H1 (cell line): ENCODE measurements around the gene YEATS2. TPM values are rescaled to one million over a fixed set of nuclear protein-coding genes. Genes with fewer than 3 reads are reported as not detected.

ENCODE experiments used
- CTCF ChIA-PET: fragments of 300-600 bp; sonication (Branson Sonifier 250); formaldehyde crosslinking; loops from one replicate; lab custom pipeline; 2021; ENCODE audit not compliant: partially characterized antibody; lab: Charles Lee
- POLR2A ChIA-PET: fragments of 300-600 bp; sonication (Branson Sonifier 250); formaldehyde crosslinking; loops from one replicate; lab custom pipeline; 2021; ENCODE audit warnings: inconsistent platforms; ENCODE audit not compliant: partially characterized antibody; lab: Charles Lee
- DNase-seq, 2 experiments: peaks; one replicate each; pipeline versions ENCODE4 v3.0.0 to v3.0.0-alpha.2; 2010 to 2022; ENCODE audit warnings: low spot score in 2 of 2, low read depth in 1 of 2, mixed read lengths in 1 of 2
- FAIRE-seq: peaks from 2 replicates; lab custom pipeline; 2011; peaks lifted over from hg19 to GRCh38; lab: Jason Lieb, UNC
- H2AFZ ChIP-seq: 2 replicates; pipeline ENCODE4 v1.8.1; 2012; ENCODE audit warnings: low read length, inconsistent platforms
- H2AK5ac ChIP-seq: 2 replicates; pipeline ENCODE4 v1.6.1; 2013; ENCODE audit warnings: low read depth, low read length
- H2BK120ac ChIP-seq: replicated peaks from 2 replicates; pipeline ENCODE3; 2013; ENCODE audit warnings: low read depth, low read length, inconsistent platforms
- H2BK12ac ChIP-seq: 2 replicates; pipeline ENCODE4 v1.6.1; 2013; ENCODE audit warnings: low read depth, low read length
- H2BK15ac ChIP-seq: 2 replicates; pipeline ENCODE4 v1.6.1; 2013; ENCODE audit warnings: low read length
- H2BK20ac ChIP-seq: 2 replicates; pipeline ENCODE4 v1.6.1; 2013; ENCODE audit warnings: low read length
- H2BK5ac ChIP-seq: 2 replicates; pipeline ENCODE4 v1.6.1; 2013; ENCODE audit warnings: low read depth, low read length
- H3K14ac ChIP-seq: 2 replicates; pipeline ENCODE4 v1.6.1; 2013; ENCODE audit warnings: inconsistent platforms; ENCODE audit not compliant: insufficient read length
- H3K18ac ChIP-seq: 2 replicates; pipeline ENCODE4 v1.6.1; 2013; ENCODE audit warnings: low read length; ENCODE audit errors: extremely low read depth
- H3K23ac ChIP-seq: 2 replicates; pipeline ENCODE4 v1.6.1; 2013; ENCODE audit warnings: inconsistent platforms; ENCODE audit not compliant: insufficient read length
- H3K23me2 ChIP-seq: 2 replicates; pipeline ENCODE4 v1.6.1; 2013; ENCODE audit warnings: low read depth, low read length
- H3K27ac ChIP-seq: 2 replicates; pipeline ENCODE4 v1.6.1; 2011; ENCODE audit warnings: low read depth, low read length, inconsistent platforms
- H3K27me3 ChIP-seq, 4 experiments: replicated peaks in 1 of 4; 1 replicate in 1 of 4; 2 replicates in 3 of 4; pipeline versions ENCODE4 v1.6.1 to v1.8.1; 2011 to 2013; ENCODE audit warnings: low read length in 3 of 4, mild to moderate bottlenecking in 3 of 4, inconsistent platforms in 2 of 4, mixed read lengths in 2 of 4, moderate library complexity in 1 of 4; ENCODE audit not compliant: control insufficient read depth in 3 of 4, insufficient read depth in 3 of 4; ENCODE audit errors: extremely low read depth in 1 of 4
- H3K36me3 ChIP-seq, 4 experiments: 2 replicates each; pipeline versions ENCODE4 v1.6.1 to v1.8.1; 2011 to 2013; ENCODE audit warnings: mild to moderate bottlenecking in 4 of 4, low read length in 3 of 4, moderate library complexity in 2 of 4, control low read depth in 1 of 4, inconsistent platforms in 1 of 4; ENCODE audit not compliant: insufficient read depth in 4 of 4, control insufficient read depth in 2 of 4
- H3K4ac ChIP-seq: replicated peaks from 2 replicates; pipeline ENCODE3; 2013; ENCODE audit warnings: low read length, low read depth, mixed read lengths, inconsistent platforms; ENCODE audit not compliant: insufficient read length
- H3K4me1 ChIP-seq, 4 experiments: replicated peaks in 1 of 4; 1 replicate in 1 of 4; 2 replicates in 3 of 4; pipeline versions ENCODE4 v1.6.1 to v1.8.1; 2011 to 2013; ENCODE audit warnings: low read length in 3 of 4, inconsistent platforms in 2 of 4, mixed read lengths in 1 of 4; ENCODE audit not compliant: insufficient read depth in 4 of 4, control insufficient read depth in 3 of 4
- H3K4me2 ChIP-seq, 2 experiments: 2 replicates each; pipeline versions ENCODE4 v1.6.1 to v1.8.1; 2011 to 2013; ENCODE audit warnings: low read depth in 2 of 2, low read length in 2 of 2, control low read depth in 1 of 2, inconsistent platforms in 1 of 2, mild to moderate bottlenecking in 1 of 2; ENCODE audit not compliant: insufficient read depth in 1 of 2
- H3K4me3 ChIP-seq, 4 experiments: fragments of 200-600, 300-600 bp in 1 of 4; sonication (generic), shearing (Covaris generic), sonication (Bioruptor Twin) in 1 of 4; 2 replicates each; pipeline versions ENCODE4 v1.5.1 to v1.8.1; 2011 to 2016; ENCODE audit warnings: low read length in 4 of 4, low read depth in 3 of 4, control low read depth in 2 of 4, inconsistent platforms in 2 of 4, mild to moderate bottlenecking in 2 of 4, mixed read lengths in 1 of 4, moderate library complexity in 1 of 4; ENCODE audit not compliant: insufficient read depth in 2 of 4; ENCODE audit errors: extremely low read depth in 1 of 4
- H3K56ac ChIP-seq: replicated peaks from 2 replicates; pipeline ENCODE3; 2013; ENCODE audit warnings: low read depth, mild to moderate bottlenecking, mixed read lengths, low read length, inconsistent platforms; ENCODE audit not compliant: insufficient read length
- H3K79me1 ChIP-seq: 2 replicates; pipeline ENCODE4 v1.6.1; 2013; ENCODE audit warnings: low read depth, low read length, control low read depth
- H3K79me2 ChIP-seq, 2 experiments: 2 replicates each; pipeline versions ENCODE4 v1.6.1 to v1.8.1; 2012 to 2013; ENCODE audit warnings: low read length in 2 of 2, mild to moderate bottlenecking in 2 of 2, inconsistent platforms in 1 of 2; ENCODE audit not compliant: insufficient read depth in 2 of 2, control insufficient read depth in 1 of 2
- H3K9ac ChIP-seq, 4 experiments: replicated peaks in 1 of 4; 1 replicate in 1 of 4; 2 replicates in 3 of 4; pipeline versions ENCODE4 v1.6.1 to v1.8.1; 2011 to 2013; ENCODE audit warnings: low read depth in 3 of 4, low read length in 3 of 4, control low read depth in 2 of 4, mild to moderate bottlenecking in 2 of 4, moderate library complexity in 2 of 4, inconsistent platforms in 1 of 4; ENCODE audit errors: extremely low read depth in 1 of 4
- H3K9me3 ChIP-seq, 2 experiments: 2 replicates each; pipeline versions ENCODE4 v1.6.1 to v1.8.1; 2012 to 2013; ENCODE audit warnings: mild to moderate bottlenecking in 2 of 2, moderate library complexity in 2 of 2, control low read depth in 1 of 2, inconsistent platforms in 1 of 2, low read depth in 1 of 2, low read length in 1 of 2, mixed read lengths in 1 of 2; ENCODE audit not compliant: insufficient read depth in 2 of 2
- H4K20me1 ChIP-seq, 2 experiments: replicated peaks in 1 of 2; 2 replicates each; pipeline versions ENCODE3 to v1.8.1; 2011 to 2013; ENCODE audit warnings: inconsistent platforms in 2 of 2, low read length in 2 of 2, mild to moderate bottlenecking in 1 of 2; ENCODE audit not compliant: insufficient read depth in 2 of 2, control insufficient read depth in 1 of 2
- H4K5ac ChIP-seq: 2 replicates; pipeline ENCODE4 v1.6.1; 2013; ENCODE audit warnings: low read length, low read depth, mixed read lengths, inconsistent platforms; ENCODE audit not compliant: insufficient read length
- H4K8ac ChIP-seq: 2 replicates; pipeline ENCODE4 v1.8.0; 2013; ENCODE audit warnings: mild to moderate bottlenecking, moderate library complexity, low read length, inconsistent platforms; ENCODE audit not compliant: insufficient read depth; ENCODE audit errors: extremely low read depth
- H4K91ac ChIP-seq: replicated peaks from 2 replicates; pipeline ENCODE3; 2013; ENCODE audit warnings: low read length, mixed read lengths, inconsistent platforms; ENCODE audit not compliant: insufficient read length
- CHD1 ChIP-seq: IDR thresholded peaks from 2 replicates; pipeline ENCODE4 v1.6.1; 2012; ENCODE audit warnings: low read depth, low read length, improper control_type of control experiment
- POLR2AphosphoS5 ChIP-seq: IDR thresholded peaks from 2 replicates; pipeline ENCODE4 v1.6.1; 2011; ENCODE audit warnings: low read depth, low read length
- RAD21 ChIP-seq, 2 experiments: IDR thresholded peaks in 1 of 2; conservative IDR thresholded peaks in 1 of 2; 2 replicates each; pipeline ENCODE4 v1.6.1; 2011; ENCODE audit warnings: low read depth in 2 of 2, low read length in 2 of 2, improper control_type of control experiment in 1 of 2, inconsistent platforms in 1 of 2, mild to moderate bottlenecking in 1 of 2, moderate library complexity in 1 of 2
- RXRA ChIP-seq: IDR thresholded peaks from 2 replicates; pipeline ENCODE4 v1.6.1; 2011; ENCODE audit warnings: low read depth, mild to moderate bottlenecking, low read length, moderate library complexity; ENCODE audit not compliant: insufficient read depth
- SIX5 ChIP-seq: IDR thresholded peaks from 2 replicates; pipeline ENCODE4 v1.6.1; 2011; ENCODE audit warnings: mild to moderate bottlenecking, low read depth, low read length
- SRF ChIP-seq: IDR thresholded peaks from 2 replicates; pipeline ENCODE4 v1.6.1; 2011; ENCODE audit warnings: mild to moderate bottlenecking, low read depth, low read length, moderate library complexity
- YY1 ChIP-seq: IDR thresholded peaks from 2 replicates; pipeline ENCODE4 v1.6.1; 2011; ENCODE audit warnings: low read depth, mild to moderate bottlenecking, low read length
- WGBS, 2 experiments: shearing (Covaris generic) in 1 of 2; methylation state at CpG; one replicate each; pipeline versions ENCODE4 v1.1.6 to v1.1.7; 2013 to 2015; ENCODE audit warnings: low lambda C conversion rate in 2 of 2, mixed read lengths in 2 of 2, inconsistent platforms in 1 of 2, low coverage in 1 of 2, missing lambda C conversion rate in 1 of 2; ENCODE audit not compliant: insufficient replicate concordance in 2 of 2, insufficient coverage in 1 of 2, insufficient read length in 1 of 2; ENCODE audit errors: extremely low coverage in 1 of 2, missing lambda C conversion rate in 1 of 2; 5-methylcytosine and 5-hydroxymethylcytosine counted together
- polyA plus RNA-seq, 7 experiments: library from polyadenylated mRNA; depleted of rRNA in 3 of 7; stranded (reverse) in 5 of 7; unstranded in 2 of 7; fragments of >200 nt in 5 of 7; fragments of 200-250 nt in 2 of 7; gene quantifications; 1 replicate in 5 of 7; 2 replicates in 1 of 7; 4 replicates in 1 of 7; pipeline versions ENCODE4 v1.2.1 to v1.2.3, GENCODE V29; 2011 to 2013; ENCODE audit warnings: missing spikeins in 2 of 7, mixed read lengths in 2 of 7
- total RNA-seq: library from RNA; stranded (reverse); fragmentation: NEBNext Ultra II Directional; extraction: Animal tissue kit (Norgen Biotek cat#: 25700); gene quantifications from 2 replicates; pipeline ENCODE4 v1.2.1, GENCODE V29; 2021

The YEATS2 gene
- total and polyA plus RNA-seq, 2 of the 8 experiments (the other 6 are each of a cell fraction or from before 2014, with no cell fraction given), result 35.3 to 53.7 TPM

DNA sequence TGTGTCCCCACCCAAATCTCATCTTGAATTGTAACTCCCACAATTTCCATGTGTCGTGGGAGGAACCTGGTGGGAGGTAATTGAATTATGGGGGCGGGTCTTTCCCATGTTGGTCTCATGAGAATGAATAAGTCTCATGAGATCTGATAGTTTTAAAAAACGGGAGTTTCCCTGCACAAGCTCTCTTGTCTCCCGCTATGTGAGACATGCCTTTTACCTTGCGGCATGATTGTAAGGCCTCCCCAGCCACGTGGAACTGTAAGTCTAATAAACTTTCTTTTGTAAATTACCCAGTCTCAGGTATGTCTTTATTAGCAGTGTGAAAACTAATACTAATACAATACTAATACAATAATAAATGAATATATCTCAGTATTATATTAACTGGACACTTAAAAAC, 9.9 kb upstream of the YEATS2 start:
- no peak overlapping the region for H2AFZ ChIP-seq
- no peak overlapping the region for H2BK120ac ChIP-seq
- H3K14ac ChIP-seq, result no peak overlapping the region
- no peak overlapping the region for H2BK20ac ChIP-seq
- H4K5ac ChIP-seq, result no peak overlapping the region
- H3K4ac ChIP-seq, result no peak overlapping the region
- no peak overlapping the region for H3K4me3 ChIP-seq
- H4K91ac ChIP-seq, result no peak overlapping the region
- no peaks in the 10 kb centered on the region for H3K9me3 ChIP-seq
- no peak overlapping the region for H2AK5ac ChIP-seq
- no peak for FAIRE-seq
- no peak overlapping the region for H3K4me2 ChIP-seq
- H3K56ac ChIP-seq, result no peak overlapping the region
- POLR2A ChIA-PET, result interaction anchor here (0.6 to 0.8 kb wide), 3 partner anchors 10 to 24 kb away, joined by 3 read pairs; partner anchors contain the start of gene YEATS2
- no peaks in the 10 kb centered on the region for H4K20me1 ChIP-seq
- no peak overlapping the region for H3K27ac ChIP-seq
- H3K9ac ChIP-seq, result no peak overlapping the region
- H3K18ac ChIP-seq, result no peak overlapping the region
- no peaks in the 10 kb centered on the region for H3K79me2 ChIP-seq
- no peaks in the 10 kb centered on the region for H3K4me1 ChIP-seq
- H3K23me2 ChIP-seq, result no peaks in the 10 kb centered on the region
- H3K27me3 ChIP-seq, result no peaks in the 10 kb centered on the region
- TF ChIP-seq CHD1 (no peak), SIX5 (no peak), POLR2AphosphoS5 (no peak), SRF (no peak), RXRA (no peak), RAD21 (IDR thresholded peaks at IDR 0.05 in 1 of 2, conservative IDR thresholded peaks at IDR 0.05 in 1 of 2; ENCODE audit: low read depth in 2 of 2, low read length in 2 of 2) (no peak), YY1 (no peak)
- TF ChIP-seq, all 59 proteins: peak for 0
- H3K79me1 ChIP-seq, result no peaks in the 10 kb centered on the region
- H3K36me3 ChIP-seq, result no peaks in the 10 kb centered on the region
- DNase-seq, result no peak
- no peak overlapping the region for H2BK15ac ChIP-seq
- H3K23ac ChIP-seq, result no peak overlapping the region
- 92% methylated on average over 6 of the region's 6 CpGs; no CpG with 5 or more reads in 1 of the 2 experiments for WGBS, 2 experiments
- CTCF ChIA-PET, result interaction anchor here (0.8 to 1.2 kb wide), 2 partner anchors 16 to 208 kb away, joined by 3 to 4 read pairs; no protein-coding TSS in a partner anchor
- H4K8ac ChIP-seq, result no peak overlapping the region
- no peak overlapping the region for H2BK12ac ChIP-seq
- no peak overlapping the region for H2BK5ac ChIP-seq
